ENCODE measurements around the gene MDM1. TPM values are rescaled to one million over a fixed set of nuclear protein-coding genes. Genes with fewer than 3 reads are reported as not detected.

Gene MDM1
- total and polyA plus RNA-seq, 2 experiments from 2014 or later: 13.6 to 18.9 TPM

DNA sequence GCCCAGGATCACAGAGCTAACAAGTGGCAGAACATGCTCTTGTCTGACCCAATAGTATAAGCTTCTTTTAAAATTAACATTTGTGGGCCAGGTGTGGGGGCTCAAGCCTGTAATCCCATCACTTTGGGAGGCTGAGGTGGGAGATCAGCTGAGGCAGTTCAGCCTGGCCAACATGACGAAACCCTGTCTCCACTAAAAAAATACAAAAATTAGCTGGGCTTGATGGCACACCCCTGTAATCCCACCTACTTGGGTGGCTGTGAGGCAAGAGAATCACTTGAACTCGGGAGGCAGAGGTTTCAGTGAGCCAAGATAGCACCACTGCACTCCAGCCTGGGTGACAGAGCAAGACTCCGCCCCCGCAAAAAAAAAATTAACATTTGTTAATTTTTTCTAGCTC lies 45.8 kb downstream of the MDM1 start (continued):
- no peak for TF ChIP-seq EZH2 (IDR thresholded peaks at IDR 0.05; ENCODE audit: low read depth, unreplicated experiment)
- no peak for TF ChIP-seq ZNF114 (CRISPR knock-in tag; IDR thresholded peaks at IDR 0.05)
- no peak for TF ChIP-seq NANOG (IDR thresholded peaks at IDR 0.05; ENCODE audit: borderline replicate concordance)

DNA sequence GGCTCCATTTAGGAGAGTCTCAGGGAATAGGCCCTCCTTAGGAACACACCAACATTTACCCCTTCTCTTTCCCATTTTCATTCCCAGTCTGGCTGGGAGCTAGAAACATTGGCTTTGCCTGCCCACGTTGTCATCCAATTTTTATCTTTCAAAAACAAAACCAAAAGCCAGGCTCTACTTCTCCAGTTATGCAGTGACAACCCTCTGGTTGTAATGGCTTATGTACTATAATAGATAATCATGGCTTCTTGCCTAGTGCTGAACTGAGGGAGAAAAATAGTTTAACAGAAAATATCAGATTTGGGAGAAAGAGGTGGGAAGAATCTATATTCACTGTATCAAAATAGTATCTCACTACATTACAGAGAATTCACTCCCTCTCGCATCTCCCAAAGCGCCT lies 46.6 kb downstream of the MDM1 start:
- no peak overlapping the region for H3K4me3 Mint-ChIP-seq
- Histone ChIP-seq H3K36me3 (ENCODE audit: insufficient read depth) (no peaks in the 10 kb centered on the region), H3K4me3 (no peak overlapping the region), H3K4me2 (no peak overlapping the region), H3K4me1 (ENCODE audit: insufficient read depth) (peaks cover 7% of the 10 kb centered on the region; the same call in 1 of the 2 replicates), H2AFZ (no peak overlapping the region), H4K20me1 (replicated peaks; ENCODE audit: insufficient read depth) (no peaks in the 10 kb centered on the region), H3K27me3 (ENCODE audit: insufficient read depth) (no peaks in the 10 kb centered on the region), H3F3A (replicated peaks; ENCODE audit: low read depth) (no peaks in the 10 kb centered on the region), H3K79me2 (replicated peaks; ENCODE audit: insufficient read depth) (no peaks in the 10 kb centered on the region), H3K27ac (ENCODE audit: low read depth) (no peak overlapping the region), H3K9me2 (ENCODE audit: insufficient read depth) (no peaks in the 10 kb centered on the region)
- DNase-seq (ENCODE audit: low spot score): no peak
- no peaks in the 10 kb centered on the region for H3K9me3 Mint-ChIP-seq
- TF ChIP-seq EZH2phosphoT487 (IDR thresholded peaks at IDR 0.05; ENCODE audit: unreplicated experiment) (no peak), EZH2 (IDR thresholded peaks at IDR 0.05; ENCODE audit: low read depth, unreplicated experiment) (no peak), CTCF (conservative IDR thresholded peaks at IDR 0.05; ENCODE audit: low read depth in 2 of 2) (no peak), NANOG (IDR thresholded peaks at IDR 0.05; ENCODE audit: borderline replicate concordance) (no peak), CREB1 (CRISPR knock-in tag; IDR thresholded peaks at IDR 0.05; ENCODE audit: low read depth) (no peak), STAT1 (IDR thresholded peaks at IDR 0.05; ENCODE audit: unreplicated experiment) (no peak), ZNF114 (CRISPR knock-in tag; IDR thresholded peaks at IDR 0.05) (no peak), JUNB (IDR thresholded peaks at IDR 0.05; ENCODE audit: unreplicated experiment) (no peak), POLR2AphosphoS5 (IDR thresholded peaks at IDR 0.05; ENCODE audit: low read depth) (no peak), ZNF462 (CRISPR knock-in tag; IDR thresholded peaks at IDR 0.05) (no peak), ZNF331 (CRISPR knock-in tag; IDR thresholded peaks at IDR 0.05; ENCODE audit: low read depth) (no peak)
- TF ChIP-seq, protein P1, sequence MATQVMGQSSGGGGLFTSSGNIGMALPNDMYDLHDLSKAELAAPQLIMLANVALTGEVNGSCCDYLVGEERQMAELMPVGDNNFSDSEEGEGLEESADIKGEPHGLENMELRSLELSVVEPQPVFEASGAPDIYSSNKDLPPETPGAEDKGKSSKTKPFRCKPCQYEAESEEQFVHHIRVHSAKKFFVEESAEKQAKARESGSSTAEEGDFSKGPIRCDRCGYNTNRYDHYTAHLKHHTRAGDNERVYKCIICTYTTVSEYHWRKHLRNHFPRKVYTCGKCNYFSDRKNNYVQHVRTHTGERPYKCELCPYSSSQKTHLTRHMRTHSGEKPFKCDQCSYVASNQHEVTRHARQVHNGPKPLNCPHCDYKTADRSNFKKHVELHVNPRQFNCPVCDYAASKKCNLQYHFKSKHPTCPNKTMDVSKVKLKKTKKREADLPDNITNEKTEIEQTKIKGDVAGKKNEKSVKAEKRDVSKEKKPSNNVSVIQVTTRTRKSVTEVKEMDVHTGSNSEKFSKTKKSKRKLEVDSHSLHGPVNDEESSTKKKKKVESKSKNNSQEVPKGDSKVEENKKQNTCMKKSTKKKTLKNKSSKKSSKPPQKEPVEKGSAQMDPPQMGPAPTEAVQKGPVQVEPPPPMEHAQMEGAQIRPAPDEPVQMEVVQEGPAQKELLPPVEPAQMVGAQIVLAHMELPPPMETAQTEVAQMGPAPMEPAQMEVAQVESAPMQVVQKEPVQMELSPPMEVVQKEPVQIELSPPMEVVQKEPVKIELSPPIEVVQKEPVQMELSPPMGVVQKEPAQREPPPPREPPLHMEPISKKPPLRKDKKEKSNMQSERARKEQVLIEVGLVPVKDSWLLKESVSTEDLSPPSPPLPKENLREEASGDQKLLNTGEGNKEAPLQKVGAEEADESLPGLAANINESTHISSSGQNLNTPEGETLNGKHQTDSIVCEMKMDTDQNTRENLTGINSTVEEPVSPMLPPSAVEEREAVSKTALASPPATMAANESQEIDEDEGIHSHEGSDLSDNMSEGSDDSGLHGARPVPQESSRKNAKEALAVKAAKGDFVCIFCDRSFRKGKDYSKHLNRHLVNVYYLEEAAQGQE (IDR thresholded peaks at IDR 0.05; ENCODE audit: unreplicated experiment): no peak
- TF ChIP-seq, protein P2, sequence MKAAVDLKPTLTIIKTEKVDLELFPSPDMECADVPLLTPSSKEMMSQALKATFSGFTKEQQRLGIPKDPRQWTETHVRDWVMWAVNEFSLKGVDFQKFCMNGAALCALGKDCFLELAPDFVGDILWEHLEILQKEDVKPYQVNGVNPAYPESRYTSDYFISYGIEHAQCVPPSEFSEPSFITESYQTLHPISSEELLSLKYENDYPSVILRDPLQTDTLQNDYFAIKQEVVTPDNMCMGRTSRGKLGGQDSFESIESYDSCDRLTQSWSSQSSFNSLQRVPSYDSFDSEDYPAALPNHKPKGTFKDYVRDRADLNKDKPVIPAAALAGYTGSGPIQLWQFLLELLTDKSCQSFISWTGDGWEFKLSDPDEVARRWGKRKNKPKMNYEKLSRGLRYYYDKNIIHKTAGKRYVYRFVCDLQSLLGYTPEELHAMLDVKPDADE (IDR thresholded peaks at IDR 0.05): no peak
- ATAC-seq: no peak
- H3K36me3 Mint-ChIP-seq (ENCODE audit: low read depth): no peaks in the 10 kb centered on the region
- no peaks in the 10 kb centered on the region for H3K27me3 Mint-ChIP-seq (ENCODE audit: insufficient read depth, low read depth, poor library complexity)
- no peak overlapping the region for H3K27ac Mint-ChIP-seq
- peaks cover 8% of the 10 kb centered on the region; the same call in 2 of the 3 replicates for H3K4me1 Mint-ChIP-seq

All from GM23338 (cell line).